ENCODE data around the gene EDIL3. TPM values are rescaled to one million over a fixed set of nuclear protein-coding genes. Genes with fewer than 3 reads are reported as not detected.

The EDIL3 gene
- total RNA-seq, 1 experiment from 2014 or later, result 7.2 TPM

DNA sequence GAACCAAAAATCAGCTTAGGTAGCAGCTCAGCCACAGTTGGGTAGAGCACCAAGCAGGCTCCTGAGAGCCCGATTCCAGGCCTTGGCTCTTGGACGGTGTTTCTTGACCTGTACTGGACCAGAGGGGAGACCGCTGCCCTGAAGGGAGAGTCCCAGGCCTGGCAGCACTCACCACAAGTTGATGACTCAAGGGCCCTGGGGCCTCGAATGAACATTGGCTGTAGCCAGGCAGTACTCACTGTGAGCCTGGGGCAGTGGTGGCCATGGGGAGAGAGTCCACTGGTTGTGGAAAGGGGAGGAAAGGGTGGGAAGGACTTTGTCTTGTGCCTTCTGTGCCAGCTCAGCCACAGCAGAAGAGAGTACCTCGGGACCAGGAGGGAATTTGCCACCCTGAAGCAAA lies 166.1 kb downstream of the EDIL3 start:
- BruUV-seq (replicated peaks), result no TSS peak
- intact Hi-C loops (cut with micrococcal nuclease; ENCODE audit: unreplicated experiment), result no loop called here

DNA sequence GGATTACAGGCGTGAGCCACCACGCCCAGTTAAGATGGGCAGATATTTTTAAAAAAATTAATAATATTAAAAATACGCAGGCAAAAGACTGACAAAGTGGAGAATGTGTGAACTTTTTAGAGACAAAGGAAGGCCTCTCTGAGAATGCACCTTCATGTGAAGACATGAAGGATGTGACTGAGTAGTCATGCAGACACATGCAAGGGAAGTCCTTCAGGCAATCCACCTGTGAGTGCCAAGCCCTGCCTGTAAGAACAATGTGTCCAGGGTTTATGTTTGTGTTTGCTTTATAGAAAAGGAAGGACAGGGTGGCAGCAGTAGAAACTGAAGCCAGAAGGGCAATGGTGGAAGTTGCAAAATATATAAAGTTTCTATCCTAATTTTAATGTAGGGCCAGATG lies 169.2 kb downstream of the EDIL3 start:
- H3K79me2 ChIP-seq (ENCODE audit: low read depth), result no peaks in the 10 kb centered on the region
- H3K9me2 ChIP-seq (ENCODE audit: insufficient read depth), result no peaks in the 10 kb centered on the region
- DNase-seq, result no peak
- CTCF ChIA-PET, result no interaction called here
- H3K27me3 ChIP-seq (ENCODE audit: insufficient read depth, low read depth), result no peaks in the 10 kb centered on the region
- H3K4me1 ChIP-seq (replicated peaks; ENCODE audit: insufficient read depth), result no peaks in the 10 kb centered on the region
- no peaks in the 10 kb centered on the region for H4K20me1 ChIP-seq (ENCODE audit: insufficient read depth)
- intact Hi-C loops (cut with micrococcal nuclease; ENCODE audit: unreplicated experiment), result no loop called here
- TF ChIP-seq, protein P1, sequence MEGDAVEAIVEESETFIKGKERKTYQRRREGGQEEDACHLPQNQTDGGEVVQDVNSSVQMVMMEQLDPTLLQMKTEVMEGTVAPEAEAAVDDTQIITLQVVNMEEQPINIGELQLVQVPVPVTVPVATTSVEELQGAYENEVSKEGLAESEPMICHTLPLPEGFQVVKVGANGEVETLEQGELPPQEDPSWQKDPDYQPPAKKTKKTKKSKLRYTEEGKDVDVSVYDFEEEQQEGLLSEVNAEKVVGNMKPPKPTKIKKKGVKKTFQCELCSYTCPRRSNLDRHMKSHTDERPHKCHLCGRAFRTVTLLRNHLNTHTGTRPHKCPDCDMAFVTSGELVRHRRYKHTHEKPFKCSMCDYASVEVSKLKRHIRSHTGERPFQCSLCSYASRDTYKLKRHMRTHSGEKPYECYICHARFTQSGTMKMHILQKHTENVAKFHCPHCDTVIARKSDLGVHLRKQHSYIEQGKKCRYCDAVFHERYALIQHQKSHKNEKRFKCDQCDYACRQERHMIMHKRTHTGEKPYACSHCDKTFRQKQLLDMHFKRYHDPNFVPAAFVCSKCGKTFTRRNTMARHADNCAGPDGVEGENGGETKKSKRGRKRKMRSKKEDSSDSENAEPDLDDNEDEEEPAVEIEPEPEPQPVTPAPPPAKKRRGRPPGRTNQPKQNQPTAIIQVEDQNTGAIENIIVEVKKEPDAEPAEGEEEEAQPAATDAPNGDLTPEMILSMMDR (conservative IDR thresholded peaks at IDR 0.05), result no peak
- TF ChIP-seq EZH2 (IDR thresholded peaks at IDR 0.05; ENCODE audit: low read depth), result no peak
- no TSS peak for BruUV-seq (replicated peaks)
- H3K9me3 ChIP-seq (ENCODE audit: insufficient read depth, low read depth), result no peaks in the 10 kb centered on the region
- no peaks in the 10 kb centered on the region for H3F3A ChIP-seq (ENCODE audit: insufficient read depth, low read depth)
- H3K4me2 ChIP-seq, result no peak overlapping the region
- H2AFZ ChIP-seq, result no peak overlapping the region
- no peak overlapping the region for H3K27ac ChIP-seq
- POLR2A ChIA-PET (ENCODE audit: unreplicated experiment), result no interaction called here
- no peak overlapping the region for H3K4me3 ChIP-seq
- no peaks in the 10 kb centered on the region for H3K36me3 ChIP-seq (ENCODE audit: low read depth)

More for the DNA sequence above, 166.1 kb downstream of the EDIL3 start:
- POLR2A ChIA-PET (ENCODE audit: unreplicated experiment), result no interaction called here
- Histone ChIP-seq H3K9me2 (ENCODE audit: insufficient read depth) (no peaks in the 10 kb centered on the region), H3K4me3 (no peak overlapping the region), H3K27ac (no peak overlapping the region), H2AFZ (no peak overlapping the region), H3K36me3 (ENCODE audit: low read depth) (no peaks in the 10 kb centered on the region), H3K79me2 (ENCODE audit: low read depth) (no peaks in the 10 kb centered on the region), H3F3A (ENCODE audit: insufficient read depth, low read depth) (no peaks in the 10 kb centered on the region), H3K4me2 (no peak overlapping the region), H4K20me1 (ENCODE audit: insufficient read depth) (no peaks in the 10 kb centered on the region), H3K27me3 (ENCODE audit: insufficient read depth, low read depth) (no peaks in the 10 kb centered on the region), H3K9me3 (ENCODE audit: insufficient read depth, low read depth) (no peaks in the 10 kb centered on the region), H3K4me1 (replicated peaks; ENCODE audit: insufficient read depth) (no peaks in the 10 kb centered on the region)
- peak in 1 of 2 experiments; percentile 4 for DNase-seq
- CTCF ChIA-PET, result no interaction called here
- TF ChIP-seq EZH2 (IDR thresholded peaks at IDR 0.05; ENCODE audit: low read depth), result no peak
- TF ChIP-seq, protein P1 (conservative IDR thresholded peaks at IDR 0.05), result no peak

DNA sequence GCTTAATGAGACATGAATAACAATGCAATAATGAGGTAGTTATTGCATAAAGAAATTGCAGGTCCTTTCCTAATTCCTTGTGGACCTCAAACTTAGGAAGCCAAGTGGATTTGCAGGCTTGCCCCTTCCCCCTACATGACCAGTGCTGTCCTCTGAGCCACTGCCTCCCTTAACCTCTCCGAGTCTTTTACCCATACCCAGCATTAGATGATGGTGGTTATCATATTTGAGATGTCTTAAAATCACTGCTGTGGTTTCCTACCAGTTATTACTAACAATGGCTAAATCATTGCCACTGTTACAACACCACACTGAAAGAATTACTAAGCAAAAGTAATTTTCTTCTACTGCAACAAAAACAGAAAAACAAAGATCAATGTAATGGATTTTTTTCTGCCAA lies 170.8 kb downstream of the EDIL3 start:
- Histone ChIP-seq H3K9me3 (ENCODE audit: insufficient read depth, low read depth) (no peaks in the 10 kb centered on the region), H3K36me3 (ENCODE audit: low read depth) (no peaks in the 10 kb centered on the region), H3K79me2 (ENCODE audit: low read depth) (no peaks in the 10 kb centered on the region), H4K20me1 (ENCODE audit: insufficient read depth) (no peaks in the 10 kb centered on the region), H3K4me1 (replicated peaks; ENCODE audit: insufficient read depth) (no peaks in the 10 kb centered on the region), H3K4me2 (no peak overlapping the region), H3K4me3 (no peak overlapping the region), H3K27me3 (ENCODE audit: insufficient read depth, low read depth) (no peaks in the 10 kb centered on the region), H3K9me2 (ENCODE audit: insufficient read depth) (no peaks in the 10 kb centered on the region; the same call in 1 of the 2 replicates), H3F3A (ENCODE audit: insufficient read depth, low read depth) (no peaks in the 10 kb centered on the region), H2AFZ (no peak overlapping the region), H3K27ac (no peak overlapping the region)
- ChIA-PET CTCF (no interaction called here), POLR2A (ENCODE audit: unreplicated experiment) (no interaction called here)
- DNase-seq, result no peak
- intact Hi-C loops (cut with micrococcal nuclease; ENCODE audit: unreplicated experiment), result no loop called here
- no TSS peak for BruUV-seq (replicated peaks)
- TF ChIP-seq EZH2 (IDR thresholded peaks at IDR 0.05; ENCODE audit: low read depth), result no peak
- TF ChIP-seq, protein P1 (conservative IDR thresholded peaks at IDR 0.05), result no peak
